GM18858 (cell line): ENCODE measurements around the gene IMMP1L.

Experiments used
- ATAC-seq: cut with Tn5 transposase; IDR thresholded peaks from one replicate; pipeline ENCODE4 v1.9.1; 2021; ENCODE audit not compliant: unreplicated experiment

IMMP1L gene

GRCh38 chr11:31477528-31478222 lies 31.7 kb downstream of the IMMP1L start:
- ATAC-seq: no peak

- no peak for ATAC-seq
Observed at GRCh38 chr11:31474083-31474482, 35.3 kb downstream of the IMMP1L start.

GRCh38 chr11:31464436-31464835 lies 45.0 kb downstream of the IMMP1L start:
- no peak for ATAC-seq

GRCh38 chr11:31455177-31455576 lies 54.2 kb downstream of the IMMP1L start:
- ATAC-seq: no peak

GRCh38 chr11:31450841-31451240 lies 58.6 kb downstream of the IMMP1L start:
- ATAC-seq: no peak

- ATAC-seq: no peak
Observed at GRCh38 chr11:31449040-31449439, 60.4 kb downstream of the IMMP1L start.

- no peak for ATAC-seq
Observed at GRCh38 chr11:31445621-31446020, 63.8 kb downstream of the IMMP1L start.

- ATAC-seq: no peak
Observed at GRCh38 chr11:31443802-31444201, 65.6 kb downstream of the IMMP1L start.

- ATAC-seq: no peak
Observed at GRCh38 chr11:31442086-31442485, 67.3 kb downstream of the IMMP1L start.

GRCh38 chr11:31441296-31441695 lies 68.1 kb downstream of the IMMP1L start:
- no peak for ATAC-seq

- ATAC-seq: no peak
Observed at GRCh38 chr11:31437742-31438435, 71.5 kb downstream of the IMMP1L start.

GRCh38 chr11:31433851-31434250 lies 75.6 kb downstream of the IMMP1L start:
- ATAC-seq: no peak

GRCh38 chr11:31424652-31425051 lies 84.8 kb downstream of the IMMP1L start:
- ATAC-seq: no peak

- ATAC-seq: no peak
Observed at GRCh38 chr11:31422703-31423102, 86.7 kb downstream of the IMMP1L start.

GRCh38 chr11:31421820-31422219 lies 87.6 kb downstream of the IMMP1L start:
- ATAC-seq: no peak

- ATAC-seq: no peak
Observed at GRCh38 chr11:31419669-31420068, 89.8 kb downstream of the IMMP1L start.

- ATAC-seq: no peak
Observed at GRCh38 chr11:31419138-31419537, 90.3 kb downstream of the IMMP1L start.

- ATAC-seq: no peak
Observed at GRCh38 chr11:31417816-31418215, 91.6 kb downstream of the IMMP1L start.

GRCh38 chr11:31417357-31417756 lies 92.1 kb downstream of the IMMP1L start:
- ATAC-seq: no peak

- ATAC-seq: no peak
Observed at GRCh38 chr11:31415435-31415834, 94.0 kb downstream of the IMMP1L start.

GRCh38 chr11:31414338-31414737 lies 95.1 kb downstream of the IMMP1L start:
- no peak for ATAC-seq

- ATAC-seq: no peak
Observed at GRCh38 chr11:31412946-31413345, 96.5 kb downstream of the IMMP1L start.

GRCh38 chr11:31408201-31408600 lies 101.2 kb downstream of the IMMP1L start:
- ATAC-seq: no peak
